GM19452 (cell line): Measurements from ENCODE around the gene GID8.

ENCODE experiments used
- ATAC-seq: cut with Tn5 transposase; IDR thresholded peaks from one replicate; pipeline ENCODE4 v1.9.1; 2021; ENCODE audit not compliant: unreplicated experiment

Gene GID8

DNA sequence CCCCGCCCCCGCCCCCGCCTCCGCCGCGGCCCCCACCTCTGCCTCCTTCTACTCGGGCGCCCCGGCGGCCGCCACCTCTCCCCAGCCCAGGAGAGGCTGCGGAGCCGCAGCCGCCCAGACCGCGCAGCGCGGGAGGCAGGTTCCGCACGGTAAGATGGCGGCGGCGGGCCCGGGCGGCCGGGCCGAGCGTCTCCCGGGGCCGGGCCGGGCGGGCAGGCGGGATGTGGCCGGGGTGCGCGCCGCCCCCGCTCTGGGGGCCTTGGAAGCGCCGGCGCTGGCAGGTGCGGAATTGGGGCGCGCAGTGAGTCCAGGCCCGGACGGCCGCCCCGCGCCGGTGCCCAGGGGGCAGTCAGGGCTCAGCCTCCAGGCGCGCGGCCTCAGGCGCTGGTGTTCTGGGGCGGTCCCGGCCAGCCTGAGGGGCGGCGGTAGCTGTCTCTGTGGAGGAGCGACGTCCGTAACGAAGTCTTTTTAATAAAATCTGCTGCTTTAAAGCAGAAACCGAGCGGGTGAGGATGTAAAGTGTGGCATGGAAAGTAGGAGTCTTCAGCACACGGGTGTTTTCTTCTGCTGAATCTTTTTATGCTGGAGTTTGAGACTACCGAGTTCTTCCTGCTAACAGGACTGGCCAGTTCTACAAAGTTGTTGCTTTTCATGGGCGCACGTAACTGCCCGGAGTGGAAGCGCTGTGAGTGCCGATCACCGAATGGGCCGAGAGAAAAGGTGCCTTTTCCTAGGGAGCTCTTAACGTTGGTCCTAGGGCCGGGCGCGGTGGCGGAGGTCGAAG, at the start of gene GID8:
Gene GID8, plus strand, starts transcription at position 43 of the 784 bp plus-strand sequence. CDS start 3,356 bp downstream, outside the sequence.
- peak; percentile 43 for ATAC-seq

DNA sequence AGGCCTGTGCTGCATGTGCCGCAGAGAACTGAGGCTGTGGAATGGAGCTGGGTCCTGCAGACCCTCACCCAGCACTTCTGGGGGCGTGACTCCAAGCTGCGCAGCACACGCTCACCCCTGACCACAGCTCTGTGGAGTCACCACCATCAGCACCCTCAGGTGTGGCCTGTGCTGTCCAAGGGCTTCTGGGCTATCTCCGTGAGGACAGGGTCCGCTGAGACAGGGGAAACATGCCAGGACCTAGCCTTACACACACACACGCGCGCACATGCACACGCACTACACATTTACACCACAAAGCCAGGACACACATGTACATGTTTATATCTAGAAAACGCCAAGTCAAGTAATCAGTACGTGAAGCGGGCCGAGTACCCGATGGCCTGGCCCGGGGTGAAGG, 49.5 kb upstream of the GID8 start:
- ATAC-seq = no peak

DNA sequence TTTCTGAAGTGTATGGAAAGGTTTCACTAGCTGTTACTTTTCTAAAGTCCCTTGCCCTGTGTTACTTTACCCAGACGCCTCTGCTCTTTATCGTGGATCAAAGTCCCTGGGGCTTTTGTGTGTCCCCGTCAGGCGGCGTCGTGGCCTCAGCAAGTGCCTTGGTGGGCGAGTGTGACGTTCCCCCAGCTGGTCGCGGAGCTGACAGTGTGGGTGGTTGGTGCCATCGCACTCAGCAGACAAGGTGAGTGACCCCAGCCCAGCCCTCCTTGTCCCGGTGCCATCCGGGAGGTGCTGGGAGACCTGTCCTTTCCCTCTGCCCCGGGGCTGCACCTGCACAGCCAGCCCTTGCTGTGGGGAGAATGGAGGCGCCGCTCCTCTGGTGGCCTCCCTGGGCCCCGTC, 49.0 kb upstream of the GID8 start:
- ATAC-seq = no peak

DNA sequence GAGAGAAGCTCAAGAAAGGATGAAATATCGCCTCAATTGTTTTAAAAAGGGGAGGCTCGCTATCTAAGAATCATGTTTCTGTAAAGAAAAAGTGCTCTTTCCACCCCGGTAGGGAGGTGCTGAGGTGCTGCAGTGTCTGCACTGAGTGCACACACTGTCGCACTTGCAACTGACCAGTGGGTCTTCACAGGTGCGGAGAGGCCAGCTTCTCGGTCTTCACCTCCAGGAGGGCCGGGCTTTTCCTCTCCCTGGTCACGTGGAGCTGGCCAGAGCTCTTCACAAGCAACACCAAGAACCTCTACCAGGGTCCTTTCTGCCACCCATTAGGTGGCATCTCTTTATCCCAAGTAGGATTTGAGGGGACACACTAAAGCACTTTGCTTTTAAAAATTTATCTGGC, 48.5 kb upstream of the GID8 start:
- ATAC-seq = no peak

DNA sequence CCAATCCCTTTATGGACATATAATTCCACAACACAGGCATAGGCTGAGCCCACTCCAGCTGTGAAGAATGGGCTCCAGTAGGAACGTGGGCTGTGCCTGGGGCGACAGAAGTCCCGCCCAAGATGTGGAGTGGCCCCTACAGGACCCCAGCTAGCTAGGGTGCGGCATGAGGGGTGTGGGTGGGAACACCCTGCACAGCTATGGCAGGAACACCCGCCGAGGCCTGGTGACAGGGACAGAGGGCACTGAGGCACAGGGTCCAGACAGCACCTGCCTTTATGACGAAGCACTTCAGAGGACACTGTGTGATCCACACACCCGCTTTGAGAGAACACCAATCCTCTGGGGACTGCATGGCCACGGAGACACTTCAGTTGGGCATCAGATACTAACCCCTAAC, 48.1 kb upstream of the GID8 start:
- ATAC-seq = no peak

DNA sequence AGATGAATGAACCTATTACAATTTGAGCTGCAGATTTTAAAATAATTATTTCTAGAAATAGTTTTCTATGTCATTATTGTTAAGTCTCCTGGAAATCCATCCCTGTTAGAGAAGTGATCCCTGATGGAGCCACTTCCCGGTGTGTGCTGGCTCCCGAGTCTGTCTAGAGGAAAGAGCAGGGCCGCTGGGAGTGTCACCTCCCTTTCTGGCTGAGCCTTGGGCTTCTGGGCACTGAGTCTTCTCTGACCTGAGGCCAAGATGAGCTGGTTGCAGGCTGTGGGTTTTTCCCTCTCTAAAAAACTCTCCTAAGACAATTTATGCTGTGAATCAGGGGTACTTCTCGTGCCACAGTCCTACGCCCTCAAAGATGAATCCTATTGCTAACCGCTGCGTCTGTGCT, 47.5 kb upstream of the GID8 start:
- no peak for ATAC-seq

DNA sequence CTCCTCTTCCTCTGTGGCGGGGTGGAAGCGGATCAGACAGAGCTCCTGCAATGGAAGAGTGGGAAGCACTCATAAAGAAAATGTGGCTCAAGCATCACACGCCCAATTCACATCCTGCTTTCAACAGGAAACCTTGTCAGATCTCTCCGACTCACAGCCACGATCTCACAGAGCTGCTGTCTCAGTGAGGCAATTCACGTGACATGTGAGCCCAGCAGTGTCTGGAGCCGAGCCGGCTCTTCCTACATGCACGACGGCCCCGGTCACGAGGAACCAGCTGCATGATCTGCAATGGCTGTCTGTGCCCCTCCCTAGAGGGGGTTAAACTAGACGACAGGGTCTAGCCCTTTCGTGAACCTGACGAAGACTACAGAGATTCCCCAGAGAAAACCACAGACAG, 46.8 kb upstream of the GID8 start:
- no peak for ATAC-seq

DNA sequence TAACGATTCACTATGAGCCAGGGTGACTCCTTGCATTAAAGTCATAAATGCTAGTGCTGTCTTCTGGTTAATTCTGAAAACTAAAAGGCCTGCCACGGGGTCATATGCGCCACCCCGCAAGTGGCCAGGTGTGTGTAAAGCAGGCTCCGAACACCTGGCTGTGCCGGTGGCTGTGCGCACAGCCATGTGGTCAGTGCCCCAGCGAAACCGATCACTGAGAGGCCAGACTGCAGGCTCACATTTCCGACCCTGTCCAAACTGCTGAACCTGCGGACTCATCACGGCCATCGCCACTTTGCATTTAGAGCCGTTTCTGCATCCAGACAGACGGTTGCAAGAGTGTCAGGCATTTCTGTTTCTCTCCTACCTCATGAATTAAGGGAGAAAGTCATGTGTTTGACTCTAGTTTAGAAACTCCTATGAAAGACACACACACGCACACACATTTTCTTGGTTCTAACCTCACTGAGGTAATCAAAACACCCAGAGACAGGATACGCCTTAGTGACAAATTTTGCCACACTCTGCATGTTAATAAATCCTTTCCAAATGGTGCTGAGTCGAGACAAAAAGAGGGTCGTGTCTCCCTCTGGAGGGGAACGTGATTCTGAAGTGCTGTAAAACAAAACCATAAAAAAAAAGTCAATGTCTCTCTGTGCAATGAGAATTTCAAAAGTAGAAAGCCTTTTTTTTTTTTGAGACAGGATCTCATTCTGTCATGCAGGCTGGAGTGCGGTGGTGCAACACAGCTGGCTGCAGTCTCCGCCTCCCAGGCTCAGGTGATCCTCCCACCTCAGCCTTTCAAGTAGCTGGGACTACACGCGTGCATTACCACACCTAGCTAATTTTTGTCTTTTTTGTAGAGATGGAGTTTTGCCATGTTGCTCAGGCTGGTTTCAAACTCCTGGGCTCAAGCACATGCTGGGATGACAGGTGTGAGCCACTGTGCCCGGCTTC, 45.3 kb upstream of the GID8 start:
- no peak for ATAC-seq

DNA sequence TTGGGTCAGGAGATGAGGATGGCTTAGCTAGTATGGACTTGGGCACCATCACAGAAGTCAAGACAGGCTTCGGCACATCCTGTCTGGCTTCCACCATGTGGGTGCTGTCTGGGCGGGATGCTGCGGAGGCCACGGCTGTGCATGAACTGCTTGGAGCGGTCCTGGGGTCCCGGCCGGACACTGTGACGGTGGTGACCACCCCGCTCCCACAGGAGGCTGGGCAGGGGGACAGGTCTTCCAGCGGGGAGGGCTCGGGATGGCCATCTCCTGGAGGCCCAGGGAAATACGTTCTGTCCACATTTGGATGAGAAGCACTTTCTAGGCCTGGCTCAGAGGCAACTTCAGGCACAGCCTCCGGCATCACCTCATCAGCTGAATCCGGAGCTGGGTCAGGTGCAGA, 44.2 kb upstream of the GID8 start:
- no peak for ATAC-seq

DNA sequence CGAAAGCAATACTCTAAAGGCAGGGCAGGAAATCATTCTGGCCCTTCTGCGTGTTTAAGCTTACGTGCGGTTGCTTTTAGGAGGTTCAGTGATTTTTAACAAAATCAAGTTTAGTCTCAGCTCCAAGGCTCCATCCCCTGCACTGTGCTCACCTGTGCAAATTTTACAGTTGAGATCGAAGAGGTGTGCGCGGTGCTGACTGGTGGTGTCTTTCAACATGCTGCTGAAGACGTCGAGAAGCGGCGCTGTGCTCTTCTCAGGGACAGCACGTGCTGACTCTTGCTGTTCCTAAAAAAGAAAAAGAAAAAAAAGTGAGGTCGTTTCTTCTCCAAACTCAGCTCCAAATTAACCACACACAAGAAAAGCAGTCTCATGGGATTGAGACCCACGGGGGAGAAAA, 43.7 kb upstream of the GID8 start:
- ATAC-seq = no peak

DNA sequence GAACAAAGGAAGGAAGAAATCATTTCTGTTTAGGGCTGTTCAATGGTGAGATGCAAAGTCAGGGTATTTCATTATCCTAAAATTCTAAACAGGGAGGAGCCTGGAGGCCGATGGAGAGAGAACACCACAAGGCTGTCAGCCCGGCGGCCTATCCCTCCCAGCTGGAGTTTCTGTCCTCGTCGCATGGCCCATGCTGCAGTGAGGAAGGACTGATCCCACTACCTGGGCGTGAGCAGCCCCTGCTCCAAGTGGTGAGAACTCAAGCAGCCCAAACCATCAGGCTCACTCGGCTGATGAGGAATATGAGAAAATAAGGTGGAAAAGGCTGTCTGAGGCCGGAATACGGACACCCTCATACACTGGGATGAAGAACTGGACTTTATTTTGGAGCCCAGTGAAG, 42.4 kb upstream of the GID8 start:
- no peak for ATAC-seq

DNA sequence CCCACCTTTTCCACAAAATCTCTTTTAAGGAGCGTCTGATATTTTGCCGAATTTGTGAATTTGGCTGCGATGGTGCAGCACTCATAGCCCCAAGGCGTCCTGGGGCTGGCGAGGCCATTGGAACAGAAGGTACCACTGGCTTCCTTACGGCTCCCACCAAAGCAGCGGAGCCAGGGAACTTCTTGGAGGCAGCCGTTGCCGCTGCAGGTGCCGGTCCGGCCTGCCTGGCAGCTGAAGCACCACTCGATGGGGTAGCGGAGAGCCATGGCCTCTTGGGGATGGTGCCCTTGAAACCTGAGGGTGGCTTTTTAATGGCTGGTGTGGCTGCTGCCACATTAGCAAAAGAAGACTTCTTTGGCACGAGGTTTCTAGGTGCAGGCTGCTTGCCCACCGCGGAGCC, 41.4 kb upstream of the GID8 start:
- no peak for ATAC-seq

DNA sequence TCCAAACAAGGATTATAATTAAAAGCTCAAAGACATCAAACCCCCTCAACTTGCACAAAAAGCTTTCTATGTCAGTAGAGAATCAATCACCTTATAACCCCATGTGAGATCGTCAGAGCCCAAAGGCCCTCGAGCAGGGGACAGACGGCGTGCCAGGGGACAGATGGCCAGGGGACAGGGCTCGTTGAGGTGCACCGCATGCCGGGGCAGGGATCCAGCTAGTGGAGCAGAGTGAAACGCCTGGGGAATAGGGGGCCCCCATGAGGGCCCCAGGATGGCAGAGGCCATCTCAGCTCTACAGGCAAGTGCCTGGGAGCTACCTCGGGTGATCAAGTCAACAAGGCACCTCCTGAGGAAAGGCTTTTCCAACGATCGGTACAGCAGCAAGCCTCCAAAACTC, 40.3 kb upstream of the GID8 start:
- ATAC-seq = no peak

DNA sequence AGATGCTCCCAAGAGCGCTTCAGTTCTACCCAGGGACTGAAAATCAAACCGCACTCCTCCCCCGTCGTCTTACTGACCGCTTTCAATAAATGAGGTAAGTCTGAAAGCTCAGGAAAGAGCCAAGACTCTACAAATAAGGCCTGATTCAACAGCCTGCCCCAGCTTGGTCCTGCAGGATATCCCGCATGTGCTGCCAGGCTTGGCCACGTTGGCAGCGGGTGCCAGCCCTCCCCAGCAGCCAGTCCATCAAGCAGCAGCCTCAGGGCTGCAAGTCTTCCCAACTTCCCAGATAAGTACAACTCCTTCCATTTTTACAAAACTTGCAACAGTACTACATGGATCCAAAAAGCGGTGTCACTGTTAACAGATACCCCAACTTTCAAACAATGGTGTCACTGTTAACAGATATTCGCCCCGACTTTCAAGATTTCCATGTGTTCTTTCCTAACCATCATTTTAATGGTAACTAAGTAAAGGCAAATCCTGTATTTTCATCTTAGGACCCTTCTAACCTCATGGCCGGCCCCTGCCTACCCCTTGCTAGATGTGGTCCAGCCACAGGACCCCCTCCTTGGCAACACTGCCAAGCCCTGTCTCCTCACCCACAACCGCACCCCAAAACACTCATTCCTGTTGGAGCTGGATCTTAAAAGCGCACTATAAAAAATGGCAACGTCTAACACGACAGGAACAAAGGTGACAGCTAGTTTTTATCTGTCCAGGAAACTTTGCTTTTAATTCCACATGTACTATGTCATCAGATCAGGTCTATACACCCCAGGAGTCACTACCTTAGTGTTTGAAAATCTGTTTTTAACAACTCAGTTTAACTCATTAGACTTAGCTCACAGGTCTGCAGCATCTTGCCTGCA, 39.6 kb upstream of the GID8 start:
- ATAC-seq = no peak

DNA sequence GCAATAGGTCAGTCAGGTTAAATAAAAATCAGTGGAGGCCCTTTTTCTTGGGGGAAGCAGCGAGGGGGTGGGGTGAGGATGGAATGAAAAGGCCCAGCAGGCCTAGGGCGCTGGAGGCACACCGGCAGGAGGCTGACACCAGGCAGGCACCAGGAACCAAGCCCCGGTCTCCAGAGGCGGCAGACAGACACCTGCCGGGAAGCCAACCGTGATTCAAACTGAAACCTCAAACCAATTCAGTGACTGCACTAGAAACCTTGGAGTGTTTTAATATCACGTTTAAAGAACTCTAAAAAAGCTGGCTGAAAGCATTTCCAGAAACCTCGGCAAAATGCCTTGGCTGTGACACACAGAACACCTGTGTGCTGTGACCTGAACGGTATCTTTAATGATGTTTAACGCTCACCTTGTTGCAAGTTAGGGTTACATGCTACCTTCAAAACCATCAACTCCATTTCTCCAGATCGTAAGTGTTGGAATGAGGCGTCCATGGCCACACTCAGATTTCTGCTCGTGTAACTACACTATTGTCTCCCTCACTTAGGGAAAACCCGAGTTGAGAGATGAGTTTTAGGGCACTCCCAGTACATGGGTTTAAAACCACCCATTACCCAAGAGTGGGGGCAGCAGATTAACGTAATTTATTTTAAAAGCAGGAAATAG, 38.8 kb upstream of the GID8 start:
- ATAC-seq = no peak

DNA sequence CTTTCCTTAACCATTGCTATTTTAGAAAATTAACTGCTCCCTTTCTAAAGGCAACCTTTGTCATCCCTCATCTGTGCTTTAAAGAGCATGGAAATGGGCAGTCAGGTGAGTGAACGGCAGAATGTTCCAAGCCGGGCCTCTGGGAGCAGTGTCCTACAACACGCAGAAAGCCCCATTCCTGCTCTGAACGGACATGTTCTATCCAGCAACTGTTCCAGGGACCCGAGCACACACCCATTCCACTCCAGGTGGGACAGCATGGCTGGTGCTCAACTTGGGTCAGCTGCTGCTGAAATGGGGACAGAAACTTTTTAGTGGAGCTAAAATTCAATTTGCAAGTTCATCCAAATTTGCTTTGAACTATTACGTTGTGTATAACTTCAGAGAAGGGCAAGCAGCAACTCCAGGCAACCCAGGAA, 38.3 kb upstream of the GID8 start:
- no peak for ATAC-seq

DNA sequence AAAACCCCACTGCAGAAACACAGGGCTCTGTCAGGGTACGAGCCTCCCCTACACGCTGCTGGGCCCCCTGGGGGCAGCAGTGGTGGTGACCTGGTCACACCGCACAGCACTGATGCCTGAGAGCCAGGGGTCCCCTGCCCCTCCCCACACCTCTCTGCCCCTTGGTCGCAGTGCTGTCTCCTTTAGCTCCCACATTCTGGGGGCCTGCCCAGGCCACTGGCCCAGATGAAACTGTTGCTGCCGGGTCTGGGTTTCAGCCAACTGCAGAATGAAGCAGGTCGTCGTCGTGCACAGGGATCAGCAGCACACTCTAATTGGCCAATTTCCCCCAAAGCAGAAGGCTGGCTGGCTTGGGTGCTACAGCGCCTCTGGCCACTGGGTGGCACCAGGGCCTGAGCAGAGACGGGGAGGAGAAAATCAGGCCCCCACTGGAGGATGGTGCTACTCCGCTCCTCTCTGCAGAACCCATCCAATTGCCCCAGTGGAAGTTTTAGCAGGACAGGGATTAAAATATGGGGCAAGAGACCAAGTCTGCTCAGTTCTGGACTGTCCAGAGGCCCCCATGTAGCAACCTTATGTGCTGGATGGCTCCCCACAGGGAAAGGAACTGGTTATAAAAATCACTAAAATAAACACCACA, 37.8 kb upstream of the GID8 start:
- peak; percentile 68 for ATAC-seq

DNA sequence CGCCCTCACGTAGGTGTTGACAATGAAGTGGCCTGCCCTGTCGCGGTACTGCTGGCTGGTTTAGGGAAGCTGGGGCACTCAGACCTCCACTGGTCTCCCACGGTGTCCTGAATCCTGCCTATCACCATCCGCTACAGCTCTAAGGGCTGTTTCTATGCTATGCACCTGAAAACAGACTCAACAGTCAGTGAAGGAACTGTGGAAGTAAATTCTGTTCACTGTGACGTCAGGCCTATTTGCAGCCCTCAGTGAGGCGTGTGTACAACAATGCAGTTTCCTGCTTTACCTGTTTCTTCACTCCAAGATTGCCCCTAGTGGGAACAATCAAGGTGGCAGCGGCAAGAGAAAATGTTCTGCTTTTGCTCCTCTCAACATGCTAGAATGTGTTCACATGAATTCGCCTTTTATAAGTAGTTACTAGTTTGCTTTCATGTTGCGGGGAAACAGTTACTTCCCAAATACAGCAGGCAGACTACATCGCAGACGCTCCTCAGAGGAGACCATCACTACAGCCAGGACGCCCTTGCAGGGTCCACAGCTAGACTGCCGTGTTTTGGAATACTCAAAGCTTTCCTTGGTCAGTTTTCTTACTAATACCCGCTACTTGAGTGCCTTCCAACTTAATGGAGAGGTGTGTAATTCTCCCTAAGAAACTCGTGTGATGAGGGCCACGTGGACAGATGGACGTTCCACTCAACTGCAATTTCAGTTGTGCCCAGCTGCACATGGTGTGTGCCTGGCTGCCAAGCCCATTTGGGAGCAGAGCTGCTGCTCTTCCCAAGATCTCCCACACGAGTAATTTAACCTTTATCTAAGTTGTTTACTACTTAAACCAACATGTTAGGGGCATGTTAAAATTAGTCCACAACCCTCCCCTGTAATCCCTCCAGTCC, 37.0 kb upstream of the GID8 start:
- peak; percentile 24 for ATAC-seq

DNA sequence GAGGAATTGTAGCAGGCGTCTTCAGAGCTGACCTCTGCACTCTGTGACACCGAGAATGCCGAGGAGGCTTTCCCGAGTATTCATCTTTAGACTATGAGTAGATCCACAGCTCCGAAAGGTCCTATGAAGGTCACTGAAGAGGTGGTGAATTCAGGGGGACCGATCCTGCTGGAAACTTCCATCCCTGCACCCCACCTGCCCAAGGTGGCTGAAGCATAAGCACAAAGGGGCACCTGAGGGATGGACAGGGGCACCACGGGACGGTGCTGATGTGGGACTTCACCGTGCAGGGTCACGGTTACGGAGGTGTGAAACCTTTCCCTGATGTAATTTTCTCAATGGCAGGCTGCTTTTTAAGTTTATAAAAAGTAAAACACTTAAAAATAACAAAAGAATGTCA, 36.1 kb upstream of the GID8 start:
- ATAC-seq = no peak
